SJSA1 (cell line): ENCODE measurements around the gene SAFB2. TPM values are rescaled to one million over a fixed set of nuclear protein-coding genes. Genes with fewer than 3 reads are reported as not detected.

Experiments used
- DNase-seq, 2 experiments: peaks; one replicate each; pipeline ENCODE4 v3.0.0-alpha.2; 2015 to 2020; ENCODE audit warnings: low spot score in 2 of 2, low read depth in 1 of 2
- H3K27ac ChIP-seq: fragments of 250-450 bp; sonication (Bioruptor Pico); 2 replicates; pipeline ENCODE4 v1.5.1; 2020; ENCODE audit warnings: mild to moderate bottlenecking, moderate library complexity
- H3K27me3 ChIP-seq: fragments of 250-450 bp; sonication (Bioruptor Pico); replicated peaks from 2 replicates; pipeline ENCODE4 v1.5.1; 2020; ENCODE audit warnings: mild to moderate bottlenecking, moderate library complexity
- H3K36me3 ChIP-seq: fragments of 250-450 bp; sonication (Bioruptor Pico); 2 replicates; pipeline ENCODE4 v1.5.1; 2020; ENCODE audit warnings: mild to moderate bottlenecking
- H3K4me1 ChIP-seq: fragments of 250-450 bp; sonication (Bioruptor Pico); replicated peaks from 2 replicates; pipeline ENCODE4 v1.6.1; 2021; ENCODE audit warnings: mild to moderate bottlenecking
- H3K4me3 ChIP-seq: fragments of 250-450 bp; sonication (Bioruptor Pico); 2 replicates; pipeline ENCODE4 v1.5.1; 2020; ENCODE audit warnings: mild to moderate bottlenecking
- H3K9me3 ChIP-seq: fragments of 250-450 bp; sonication (Bioruptor Pico); replicated peaks from 2 replicates; pipeline ENCODE4 v1.5.1; 2020; ENCODE audit warnings: mild to moderate bottlenecking
- total RNA-seq: library from RNA; depleted of rRNA; stranded (reverse); fragments of >200 nt; shearing (Covaris generic); gene quantifications from 2 replicates; pipeline ENCODE4 v1.2.3, GENCODE V29; 2014; rRNA removed

SAFB2 gene
- 24.1 and 25.8 TPM in 2 replicates for total RNA-seq

DNA sequence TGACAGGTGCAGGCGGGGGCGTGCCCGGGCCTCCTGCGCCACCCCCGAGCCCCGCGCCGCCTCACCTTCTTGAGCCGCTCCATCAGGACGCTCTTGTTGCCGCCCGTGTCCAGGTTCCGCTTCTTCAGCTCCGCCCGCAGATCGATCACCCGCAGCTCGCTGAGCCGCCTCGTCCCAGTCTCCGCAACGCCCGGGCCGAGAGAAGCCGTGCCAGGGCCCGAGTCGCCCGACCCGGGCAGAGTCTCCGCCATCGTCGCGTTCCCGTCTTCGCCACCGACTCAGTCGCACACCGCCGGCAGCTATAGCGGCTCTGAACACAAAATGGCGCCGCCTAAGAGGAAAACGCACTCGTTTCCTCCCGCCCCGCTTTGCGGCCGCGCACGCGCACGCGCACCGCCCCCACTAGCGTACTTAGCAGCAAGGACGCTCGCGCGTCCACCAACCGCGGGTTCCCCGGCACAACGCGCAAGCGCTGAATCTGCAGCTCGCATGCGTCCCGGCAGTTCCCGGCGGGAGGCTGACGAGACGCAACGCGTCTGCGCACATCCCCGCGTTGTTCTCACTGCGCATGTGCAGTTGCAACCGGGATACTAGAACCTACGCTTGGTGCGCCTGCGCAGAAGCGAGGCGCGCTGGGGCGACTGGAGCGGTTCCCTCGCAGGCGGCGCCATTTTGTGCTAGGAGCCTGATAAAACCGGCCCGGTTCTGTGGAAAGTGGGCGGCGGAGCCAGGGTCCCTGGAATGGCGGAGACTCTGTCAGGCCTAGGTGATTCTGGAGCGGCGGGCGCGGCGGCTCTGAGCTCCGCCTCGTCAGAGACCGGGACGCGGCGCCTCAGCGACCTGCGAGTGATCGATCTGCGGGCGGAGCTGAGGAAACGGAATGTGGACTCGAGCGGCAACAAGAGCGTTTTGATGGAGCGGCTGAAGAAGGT, at the start of gene SAFB2, which contains the start of gene SAFB:
Gene SAFB2, minus strand, starts transcription at position 312 of the 932 bp plus-strand sequence. Its CDS starts 61 bp downstream, at position 251.
Gene SAFB, plus strand, starts transcription at position 619 of the 932 bp plus-strand sequence. Its CDS starts 123 bp downstream, at position 742.
- peaks cover 5% of the 10 kb centered on the region for H3K4me1 ChIP-seq
- H3K9me3 ChIP-seq: no peaks in the 10 kb centered on the region
- peak within 1 kb of the TSS; percentile 72 for H3K27ac ChIP-seq
- peak; percentile 96 to 100 for DNase-seq
- H3K27me3 ChIP-seq: no peaks in the 10 kb centered on the region
- peak within 1 kb of the TSS; percentile 89 for H3K4me3 ChIP-seq
- peaks cover 63% of the 10 kb centered on the region for H3K36me3 ChIP-seq

DNA sequence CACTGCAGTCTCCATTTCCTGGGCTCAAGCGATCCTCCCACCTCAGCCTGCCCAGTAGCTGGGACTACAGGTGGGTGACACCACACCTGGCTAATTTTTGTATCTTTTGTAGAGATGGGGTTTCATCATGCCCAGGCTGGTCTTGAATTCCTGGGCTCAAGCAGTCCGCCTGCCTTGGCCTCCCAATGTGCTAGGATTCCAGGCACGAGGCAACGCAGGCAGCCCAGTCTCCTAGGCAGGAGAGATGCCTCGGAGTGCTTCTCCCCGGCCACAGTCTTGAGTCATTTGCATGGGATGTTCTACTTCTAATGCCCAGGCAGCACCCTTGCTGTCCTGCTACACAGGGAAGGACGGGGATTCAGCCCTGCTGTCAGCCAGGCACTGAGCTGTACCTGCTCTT, 49.0 kb upstream of the SAFB2 start:
- Histone ChIP-seq H3K36me3 (peaks cover 40% of the 10 kb centered on the region), H3K9me3 (no peaks in the 10 kb centered on the region), H3K4me1 (no peaks in the 10 kb centered on the region), H3K27me3 (no peaks in the 10 kb centered on the region), H3K27ac (no peak overlapping the region), H3K4me3 (no peak overlapping the region)
- no peak for DNase-seq

GRCh38 chr19:5669212-5669611, 46.6 kb upstream of the SAFB2 start:
- H3K27ac ChIP-seq: no peak overlapping the region
- no peaks in the 10 kb centered on the region for H3K4me1 ChIP-seq
- H3K36me3 ChIP-seq: peaks cover 64% of the 10 kb centered on the region
- no peaks in the 10 kb centered on the region for H3K9me3 ChIP-seq
- H3K4me3 ChIP-seq: no peak overlapping the region
- DNase-seq: no peak
- no peaks in the 10 kb centered on the region for H3K27me3 ChIP-seq

DNA sequence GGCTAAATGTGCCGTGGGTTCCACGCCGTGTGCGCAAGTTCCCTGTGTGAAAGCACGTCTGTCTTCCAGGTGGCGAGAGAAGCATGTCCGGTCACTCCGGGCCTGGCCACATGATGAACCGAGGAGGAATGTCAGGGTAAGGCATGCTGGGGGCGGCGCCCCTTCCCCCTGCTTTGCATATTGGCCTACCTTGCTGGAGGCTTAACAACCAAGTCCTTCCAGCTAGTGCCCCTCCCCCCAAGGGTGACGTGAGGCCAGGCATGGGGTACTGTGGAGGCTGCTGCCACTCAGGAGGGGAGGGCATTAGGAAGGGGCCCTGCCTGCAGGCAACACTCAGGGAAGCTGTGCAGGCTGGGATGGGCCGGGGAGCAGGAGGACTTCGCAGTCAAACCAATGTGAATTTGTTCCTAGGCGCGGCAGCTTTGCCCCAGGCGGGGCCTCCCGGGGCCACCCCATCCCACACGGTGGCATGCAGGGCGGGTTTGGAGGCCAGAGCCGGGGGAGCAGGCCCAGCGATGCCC, 45.2 kb upstream of the SAFB2 start:
- Histone ChIP-seq H3K9me3 (no peaks in the 10 kb centered on the region), H3K36me3 (peaks cover 78% of the 10 kb centered on the region), H3K27ac (no peak overlapping the region), H3K27me3 (no peaks in the 10 kb centered on the region), H3K4me1 (no peaks in the 10 kb centered on the region), H3K4me3 (no peak overlapping the region)
- no peak for DNase-seq

DNA sequence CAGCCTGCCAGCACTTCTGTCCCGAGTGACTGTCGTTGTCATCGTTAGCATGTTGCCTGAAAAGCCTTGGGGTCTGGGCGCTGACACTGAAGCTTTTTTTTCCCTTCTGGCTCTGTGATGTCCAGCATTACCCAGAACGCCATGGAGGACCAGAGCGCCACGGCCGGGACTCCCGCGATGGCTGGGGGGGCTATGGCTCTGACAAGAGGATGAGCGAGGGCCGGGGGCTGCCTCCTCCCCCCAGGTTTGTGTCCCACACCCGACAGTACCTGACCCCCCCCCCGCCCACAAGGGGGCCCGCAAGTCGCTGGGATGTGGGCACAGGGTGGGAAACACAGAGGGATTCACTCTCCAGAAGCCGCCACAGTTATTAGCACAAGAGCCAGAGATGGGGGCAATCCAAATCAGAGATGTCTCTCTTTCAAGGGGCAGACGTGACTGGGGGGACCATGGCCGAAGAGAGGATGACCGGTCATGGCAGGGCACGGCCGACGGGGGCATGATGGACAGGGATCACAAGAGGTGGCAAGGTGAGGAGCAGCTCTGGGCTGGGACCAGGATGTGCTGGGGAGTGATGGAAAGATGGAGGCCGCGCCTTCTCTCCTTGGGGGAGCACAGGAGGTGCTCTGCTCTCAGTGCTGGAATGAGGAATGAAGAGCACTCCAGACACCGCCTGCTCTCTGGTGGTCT, 44.5 kb upstream of the SAFB2 start:
- no peak for DNase-seq
- Histone ChIP-seq H3K4me1 (no peaks in the 10 kb centered on the region), H3K36me3 (peaks cover 85% of the 10 kb centered on the region), H3K27ac (no peak overlapping the region), H3K4me3 (no peak overlapping the region), H3K9me3 (no peaks in the 10 kb centered on the region), H3K27me3 (no peaks in the 10 kb centered on the region)

- Histone ChIP-seq H3K4me1 (no peaks in the 10 kb centered on the region), H3K9me3 (no peaks in the 10 kb centered on the region), H3K4me3 (no peak overlapping the region), H3K36me3 (peaks cover 90% of the 10 kb centered on the region), H3K27me3 (no peaks in the 10 kb centered on the region), H3K27ac (no peak overlapping the region)
- peak in 1 of 2 experiments; percentile 20 for DNase-seq
Observed at GRCh38 chr19:5665781-5666513, 43.4 kb upstream of the SAFB2 start.

GRCh38 chr19:5664515-5664914, 41.9 kb upstream of the SAFB2 start:
- no peaks in the 10 kb centered on the region for H3K27me3 ChIP-seq
- H3K27ac ChIP-seq: no peak overlapping the region
- no peaks in the 10 kb centered on the region for H3K9me3 ChIP-seq
- no peak overlapping the region for H3K4me3 ChIP-seq
- H3K4me1 ChIP-seq: no peaks in the 10 kb centered on the region
- H3K36me3 ChIP-seq: peaks cover 90% of the 10 kb centered on the region
- no peak for DNase-seq

DNA sequence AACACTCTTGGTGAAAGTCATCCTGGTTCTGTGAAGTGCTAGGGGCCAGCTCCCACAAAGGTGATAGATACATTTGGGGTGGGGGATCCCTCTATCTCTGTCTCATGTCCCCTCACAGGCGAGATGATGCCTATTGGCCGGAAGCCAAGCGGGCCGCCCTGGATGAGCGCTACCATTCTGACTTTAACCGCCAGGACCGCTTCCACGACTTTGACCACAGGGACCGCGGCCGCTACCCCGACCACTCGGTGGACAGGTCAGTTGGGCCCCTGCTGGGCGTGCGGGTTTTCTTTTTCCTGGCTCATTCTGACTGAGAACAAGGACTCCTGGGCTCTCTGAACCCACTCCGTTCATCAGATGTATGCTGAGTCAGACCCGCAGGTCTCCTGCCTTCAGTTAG, 41.3 kb upstream of the SAFB2 start:
- DNase-seq: no peak
- Histone ChIP-seq H3K9me3 (no peaks in the 10 kb centered on the region), H3K27me3 (no peaks in the 10 kb centered on the region), H3K36me3 (peaks cover 90% of the 10 kb centered on the region), H3K4me3 (no peak overlapping the region), H3K27ac (no peak overlapping the region), H3K4me1 (no peaks in the 10 kb centered on the region)

DNA sequence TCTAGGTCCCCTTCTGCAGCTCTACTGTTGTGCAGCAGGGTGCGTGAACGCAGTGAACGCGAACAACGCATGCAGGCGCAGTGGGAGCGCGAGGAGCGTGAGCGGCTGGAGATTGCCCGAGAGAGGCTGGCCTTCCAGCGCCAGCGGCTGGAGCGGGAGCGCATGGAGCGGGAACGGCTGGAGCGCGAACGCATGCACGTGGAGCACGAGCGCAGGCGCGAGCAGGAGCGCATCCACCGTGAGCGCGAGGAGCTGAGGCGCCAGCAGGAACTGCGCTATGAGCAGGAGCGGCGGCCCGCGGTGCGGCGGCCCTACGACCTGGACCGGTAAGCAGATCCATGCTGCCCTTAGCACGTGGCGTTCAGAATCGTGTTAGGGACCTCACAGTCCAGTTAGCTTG, 38.9 kb upstream of the SAFB2 start:
- Histone ChIP-seq H3K9me3 (no peaks in the 10 kb centered on the region), H3K4me3 (no peak overlapping the region), H3K4me1 (no peaks in the 10 kb centered on the region), H3K27ac (no peak overlapping the region), H3K36me3 (peaks cover 92% of the 10 kb centered on the region), H3K27me3 (no peaks in the 10 kb centered on the region)
- no peak for DNase-seq

DNA sequence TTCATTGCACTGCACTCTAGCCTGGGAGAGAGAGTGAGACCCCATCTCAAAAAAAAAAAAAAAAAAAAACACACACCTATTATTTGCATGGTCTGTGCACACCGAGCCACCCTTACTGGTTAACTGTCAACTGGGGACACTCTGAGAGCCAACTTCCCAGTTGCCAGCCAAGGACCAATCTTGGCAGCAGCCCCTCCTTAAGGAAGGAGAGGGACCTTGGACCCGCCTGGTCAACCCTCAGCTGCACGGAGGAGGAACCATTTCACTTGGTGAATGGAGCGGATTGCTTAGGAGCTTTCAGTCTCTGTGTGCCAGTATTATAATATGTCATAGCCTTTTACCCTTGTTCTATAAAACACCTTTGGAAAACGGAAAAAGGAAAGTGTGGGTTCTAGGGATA, 32.8 kb upstream of the SAFB2 start:
- Histone ChIP-seq H3K4me3 (no peak overlapping the region), H3K27ac (no peak overlapping the region), H3K27me3 (no peaks in the 10 kb centered on the region), H3K9me3 (no peaks in the 10 kb centered on the region), H3K4me1 (no peaks in the 10 kb centered on the region), H3K36me3 (peaks cover 89% of the 10 kb centered on the region)
- DNase-seq: no peak

DNA sequence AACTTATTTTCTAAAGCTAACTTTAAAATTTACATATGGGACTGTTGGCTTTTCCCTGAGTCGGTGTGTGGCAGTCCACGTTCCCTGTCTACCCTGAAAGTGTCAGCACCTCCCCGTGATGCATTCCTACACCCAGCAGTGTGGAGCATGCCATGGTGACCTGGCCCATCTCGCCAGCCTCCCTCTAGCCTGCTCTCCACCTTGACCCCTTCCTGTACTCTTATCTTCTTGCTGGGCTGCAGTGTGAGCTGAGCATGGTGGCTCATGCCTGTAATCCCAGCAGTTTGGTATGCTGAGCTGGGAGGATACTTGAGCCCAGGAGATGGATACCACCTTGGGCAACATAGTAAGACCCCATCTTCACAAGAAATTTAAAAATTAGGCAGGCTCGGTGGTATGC, 32.4 kb upstream of the SAFB2 start:
- DNase-seq: no peak
- Histone ChIP-seq H3K4me1 (no peaks in the 10 kb centered on the region), H3K4me3 (no peak overlapping the region), H3K36me3 (peaks cover 92% of the 10 kb centered on the region), H3K9me3 (no peaks in the 10 kb centered on the region), H3K27me3 (no peaks in the 10 kb centered on the region), H3K27ac (no peak overlapping the region)

- peaks cover 87% of the 10 kb centered on the region for H3K36me3 ChIP-seq
- no peaks in the 10 kb centered on the region for H3K27me3 ChIP-seq
- H3K9me3 ChIP-seq: no peaks in the 10 kb centered on the region
- no peak for DNase-seq
- H3K4me3 ChIP-seq: no peak overlapping the region
- no peaks in the 10 kb centered on the region for H3K4me1 ChIP-seq
- no peak overlapping the region for H3K27ac ChIP-seq
Observed at GRCh38 chr19:5652261-5652660, 29.7 kb upstream of the SAFB2 start.

DNA sequence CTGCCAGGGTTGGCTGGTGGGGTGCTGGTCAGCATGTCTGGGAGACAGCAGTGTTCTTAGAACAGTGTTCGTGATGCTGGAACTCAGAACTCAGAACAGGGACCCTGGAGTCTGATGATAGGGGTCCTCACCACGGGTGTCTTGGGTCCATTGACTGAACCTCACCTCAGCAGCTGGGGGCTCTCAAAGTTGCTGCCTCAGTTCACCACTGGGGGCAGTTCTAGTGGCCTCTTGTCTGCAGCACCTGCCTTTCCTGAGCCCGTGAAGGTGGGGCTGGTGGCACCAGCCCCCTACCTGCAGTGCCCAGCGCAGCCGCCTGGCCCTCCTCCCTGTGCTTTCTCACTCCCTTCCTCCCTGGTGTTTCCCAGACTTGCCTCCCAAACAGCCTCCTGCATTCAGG, 28.8 kb upstream of the SAFB2 start:
- no peaks in the 10 kb centered on the region for H3K27me3 ChIP-seq
- no peaks in the 10 kb centered on the region for H3K9me3 ChIP-seq
- no peak for DNase-seq
- no peak overlapping the region for H3K27ac ChIP-seq
- no peak overlapping the region for H3K4me3 ChIP-seq
- H3K36me3 ChIP-seq: peaks cover 90% of the 10 kb centered on the region
- H3K4me1 ChIP-seq: no peaks in the 10 kb centered on the region
